Measurements from ENCODE around the gene UBR1. TPM values are rescaled to one million over a fixed set of nuclear protein-coding genes. Genes with fewer than 3 reads are reported as not detected.
"Not testable (repeated sequence)": the region's sequence is repeated elsewhere in the genome, so short reads cannot be mapped to it uniquely, and the experiment has no call there.

The UBR1 gene
- total RNA-seq, 1 experiment from 2014 or later, result 22.2 TPM

DNA sequence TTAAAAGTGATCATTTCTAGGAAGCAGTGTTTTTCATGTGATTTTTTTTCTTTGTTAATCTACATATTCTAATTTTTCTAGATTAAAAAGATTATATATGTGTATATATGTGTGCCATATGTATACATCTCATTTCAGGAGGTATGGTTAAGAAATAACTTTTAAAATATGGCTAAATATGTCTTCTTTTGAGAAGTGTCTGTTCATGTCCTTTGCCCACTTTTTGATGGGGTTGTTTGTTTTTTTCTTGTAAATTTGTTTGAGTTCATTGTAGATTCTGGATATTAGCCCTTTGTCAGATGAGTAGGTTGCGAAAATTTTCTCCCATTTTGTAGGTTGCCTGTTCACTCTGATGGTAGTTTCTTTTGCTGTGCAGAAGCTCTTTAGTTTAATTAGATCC lies 70.6 kb downstream of the UBR1 start:
- not testable (repeated sequence) for H3K79me1 ChIP-seq (ENCODE audit: insufficient read depth, low read depth, low read length, poor library complexity, severe bottlenecking); H3K27ac ChIP-seq (ENCODE audit: insufficient read length, low read depth, low read length); H3K27me3 Mint-ChIP-seq (ENCODE audit: low read depth); H2AFZ ChIP-seq (ENCODE audit: low read length); H3K4me3 Mint-ChIP-seq; H2BK20ac ChIP-seq (ENCODE audit: low read depth, low read length, poor library complexity, severe bottlenecking); H3K9ac ChIP-seq (ENCODE audit: extremely low read depth, insufficient read length, low read length); H3K14ac ChIP-seq (ENCODE audit: insufficient read depth, low read length); H2BK120ac ChIP-seq (ENCODE audit: low read depth, low read length, poor library complexity, severe bottlenecking); H3K27me3 ChIP-seq (ENCODE audit: insufficient read depth, low read length); DNase-seq; H3K4me2 ChIP-seq (ENCODE audit: insufficient read depth, insufficient read length, low read length); H3T11ph ChIP-seq (ENCODE audit: low read length); H4K8ac ChIP-seq (replicated peaks; ENCODE audit: insufficient read length, low read depth, low read length); H3K27ac Mint-ChIP-seq; H3K18ac ChIP-seq (ENCODE audit: insufficient read length, low read depth, low read length); H3K9me3 Mint-ChIP-seq; H3K56ac ChIP-seq (ENCODE audit: insufficient read length, low read depth, low read length); H2BK5ac ChIP-seq (ENCODE audit: insufficient read length, low read length); H4K5ac ChIP-seq (ENCODE audit: insufficient read length, low read depth, low read length); H3K9me3 ChIP-seq (ENCODE audit: control insufficient read depth, low read depth, low read length); H2BK12ac ChIP-seq (ENCODE audit: insufficient read length, low read depth, low read length); H3K4me1 Mint-ChIP-seq; H3K23ac ChIP-seq (ENCODE audit: insufficient read length, low read depth, low read length); H3K79me2 ChIP-seq (ENCODE audit: insufficient read depth, low read length); H3K4ac ChIP-seq (ENCODE audit: low read depth, low read length); H2AK5ac ChIP-seq (ENCODE audit: insufficient read length, low read length); H4K20me1 ChIP-seq (ENCODE audit: control insufficient read depth, insufficient read depth, insufficient read length); H3K23me2 ChIP-seq (ENCODE audit: insufficient read length, low read depth, low read length, poor library complexity, severe bottlenecking); H3K4me1 ChIP-seq (ENCODE audit: insufficient read depth, low read length); H2BK15ac ChIP-seq (ENCODE audit: low read depth, low read length); H4K91ac ChIP-seq (ENCODE audit: insufficient read length, low read depth, low read length)
- WGBS (ENCODE audit: extremely low coverage, insufficient read length, low lambda C conversion rate), result no CpG with 5 or more reads among the region's 1 CpG
- peaks cover 4 to 48% (median 34%) of the 10 kb centered on the region in 3 experiments; a peak in 6 of 7 replicates for H3K36me3 Mint-ChIP-seq (ENCODE audit: insufficient read depth in 1 of 3, low read depth in 3 of 3)
